ENCODE results near the gene SHISAL2B. TPM values are rescaled to one million over a fixed set of nuclear protein-coding genes. Genes with fewer than 3 reads are reported as not detected.

SHISAL2B gene
- total and polyA plus RNA-seq, 4 donors: not detected

GRCh38 chr5:64691291-64691690 is 988 bp downstream of the SHISAL2B start:
- Histone ChIP-seq H3K27me3 (ENCODE audit: control insufficient read depth in 4 of 4, insufficient read depth in 4 of 4, low read length in 3 of 4) (peaks cover 0 to 21% (median 4%) of the 10 kb centered on the region in 4 donors), H3K27ac (ENCODE audit: low read depth in 1 of 2, low read length in 2 of 2) (no peak overlapping the region), H3K9me3 (ENCODE audit: control insufficient read depth in 4 of 4, low read length in 3 of 4) (no peaks in the 10 kb centered on the region), H3K4me3 (ENCODE audit: low read depth in 1 of 3, low read length in 3 of 3) (no peak overlapping the region), H3K9ac (ENCODE audit: low read depth in 1 of 2, low read length in 2 of 2) (no peak overlapping the region), H3K4me1 (ENCODE audit: control insufficient read depth in 4 of 4, insufficient read depth in 4 of 4, low read length in 3 of 4) (peaks cover 7 to 10% (median 9%) of the 10 kb centered on the region in 4 donors), H3K36me3 (ENCODE audit: control insufficient read depth in 4 of 4, insufficient read depth in 3 of 4, low read depth in 1 of 4, low read length in 3 of 4) (no peaks in the 10 kb centered on the region)
- 21% methylated on average over 3 of the region's 3 CpGs for WGBS
- no peak for DNase-seq (ENCODE audit: low spot score)
- TF ChIP-seq HNF4A (conservative IDR thresholded peaks at IDR 0.05) (no peak), FOXA2 (IDR thresholded peaks at IDR 0.05) (no peak), RXRA (IDR thresholded peaks at IDR 0.05) (no peak), TAF1 (conservative IDR thresholded peaks at IDR 0.05) (no peak), CTCF (IDR thresholded peaks at IDR 0.05; ENCODE audit: low read depth, low read length, missing input control) (no peak), RAD21 (IDR thresholded peaks at IDR 0.05) (no peak), FOXA1 (IDR thresholded peaks at IDR 0.05) (no peak), ZBTB33 (IDR thresholded peaks at IDR 0.05) (no peak), JUND (IDR thresholded peaks at IDR 0.05) (no peak), GABPA (IDR thresholded peaks at IDR 0.05 in 1 of 2, conservative IDR thresholded peaks at IDR 0.05 in 1 of 2) (no peak), EGR1 (IDR thresholded peaks at IDR 0.05; ENCODE audit: low read depth in 2 of 2) (no peak)
- TF ChIP-seq, protein P1, sequence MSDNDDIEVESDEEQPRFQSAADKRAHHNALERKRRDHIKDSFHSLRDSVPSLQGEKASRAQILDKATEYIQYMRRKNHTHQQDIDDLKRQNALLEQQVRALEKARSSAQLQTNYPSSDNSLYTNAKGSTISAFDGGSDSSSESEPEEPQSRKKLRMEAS (IDR thresholded peaks at IDR 0.05): no peak
- TF ChIP-seq, protein P2, sequence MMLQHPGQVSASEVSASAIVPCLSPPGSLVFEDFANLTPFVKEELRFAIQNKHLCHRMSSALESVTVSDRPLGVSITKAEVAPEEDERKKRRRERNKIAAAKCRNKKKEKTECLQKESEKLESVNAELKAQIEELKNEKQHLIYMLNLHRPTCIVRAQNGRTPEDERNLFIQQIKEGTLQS (IDR thresholded peaks at IDR 0.05): no peak

DNA sequence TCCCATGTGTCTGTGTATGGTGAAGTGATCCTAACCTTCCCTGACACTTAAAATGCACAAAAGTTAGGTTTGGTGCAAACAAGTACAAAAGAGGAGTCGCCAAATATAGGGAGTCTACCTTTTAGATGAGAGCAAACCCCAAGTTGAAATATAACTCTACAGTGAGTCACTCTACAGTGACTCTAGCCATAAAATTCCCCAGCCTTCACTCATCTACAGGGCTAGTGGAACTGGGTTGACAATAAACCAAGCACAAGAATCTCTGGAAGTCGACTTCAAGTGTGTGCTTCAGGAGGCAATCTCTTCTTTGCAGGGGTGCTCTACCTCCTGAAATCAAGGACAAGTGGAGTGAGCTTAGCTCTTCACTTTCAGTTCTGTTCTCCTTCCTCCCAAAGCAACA is 3.3 kb downstream of the SHISAL2B start:
- 60% methylated on average over 2 of the region's 2 CpGs for WGBS
- H3K36me3 ChIP-seq (ENCODE audit: control insufficient read depth in 4 of 4, insufficient read depth in 3 of 4, low read depth in 1 of 4, low read length in 3 of 4): no peaks in the 10 kb centered on the region
- H3K9me3 ChIP-seq (ENCODE audit: control insufficient read depth in 4 of 4, low read length in 3 of 4): no peaks in the 10 kb centered on the region
- no peak overlapping the region for H3K4me3 ChIP-seq (ENCODE audit: low read depth in 1 of 3, low read length in 3 of 3)
- TF ChIP-seq NR2F2 (IDR thresholded peaks at IDR 0.05) (no peak), HNF4G (IDR thresholded peaks at IDR 0.05) (no peak), EGR1 (IDR thresholded peaks at IDR 0.05; ENCODE audit: low read depth in 2 of 2) (no peak), YY1 (IDR thresholded peaks at IDR 0.05) (no peak), SP1 (IDR thresholded peaks at IDR 0.05) (no peak), RAD21 (IDR thresholded peaks at IDR 0.05) (no peak), GABPA (IDR thresholded peaks at IDR 0.05 in 1 of 2, conservative IDR thresholded peaks at IDR 0.05 in 1 of 2) (no peak), TAF1 (conservative IDR thresholded peaks at IDR 0.05) (no peak), FOXA1 (IDR thresholded peaks at IDR 0.05) (no peak), RXRA (IDR thresholded peaks at IDR 0.05) (no peak), ZBTB33 (IDR thresholded peaks at IDR 0.05) (no peak), HNF4A (conservative IDR thresholded peaks at IDR 0.05) (no peak), FOXA2 (IDR thresholded peaks at IDR 0.05) (no peak), CTCF (IDR thresholded peaks at IDR 0.05; ENCODE audit: low read depth, low read length, missing input control) (no peak), JUND (IDR thresholded peaks at IDR 0.05) (no peak)
- TF ChIP-seq, protein P1 (IDR thresholded peaks at IDR 0.05): no peak
- TF ChIP-seq, protein P3, sequence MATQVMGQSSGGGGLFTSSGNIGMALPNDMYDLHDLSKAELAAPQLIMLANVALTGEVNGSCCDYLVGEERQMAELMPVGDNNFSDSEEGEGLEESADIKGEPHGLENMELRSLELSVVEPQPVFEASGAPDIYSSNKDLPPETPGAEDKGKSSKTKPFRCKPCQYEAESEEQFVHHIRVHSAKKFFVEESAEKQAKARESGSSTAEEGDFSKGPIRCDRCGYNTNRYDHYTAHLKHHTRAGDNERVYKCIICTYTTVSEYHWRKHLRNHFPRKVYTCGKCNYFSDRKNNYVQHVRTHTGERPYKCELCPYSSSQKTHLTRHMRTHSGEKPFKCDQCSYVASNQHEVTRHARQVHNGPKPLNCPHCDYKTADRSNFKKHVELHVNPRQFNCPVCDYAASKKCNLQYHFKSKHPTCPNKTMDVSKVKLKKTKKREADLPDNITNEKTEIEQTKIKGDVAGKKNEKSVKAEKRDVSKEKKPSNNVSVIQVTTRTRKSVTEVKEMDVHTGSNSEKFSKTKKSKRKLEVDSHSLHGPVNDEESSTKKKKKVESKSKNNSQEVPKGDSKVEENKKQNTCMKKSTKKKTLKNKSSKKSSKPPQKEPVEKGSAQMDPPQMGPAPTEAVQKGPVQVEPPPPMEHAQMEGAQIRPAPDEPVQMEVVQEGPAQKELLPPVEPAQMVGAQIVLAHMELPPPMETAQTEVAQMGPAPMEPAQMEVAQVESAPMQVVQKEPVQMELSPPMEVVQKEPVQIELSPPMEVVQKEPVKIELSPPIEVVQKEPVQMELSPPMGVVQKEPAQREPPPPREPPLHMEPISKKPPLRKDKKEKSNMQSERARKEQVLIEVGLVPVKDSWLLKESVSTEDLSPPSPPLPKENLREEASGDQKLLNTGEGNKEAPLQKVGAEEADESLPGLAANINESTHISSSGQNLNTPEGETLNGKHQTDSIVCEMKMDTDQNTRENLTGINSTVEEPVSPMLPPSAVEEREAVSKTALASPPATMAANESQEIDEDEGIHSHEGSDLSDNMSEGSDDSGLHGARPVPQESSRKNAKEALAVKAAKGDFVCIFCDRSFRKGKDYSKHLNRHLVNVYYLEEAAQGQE (IDR thresholded peaks at IDR 0.05): no peak
- TF ChIP-seq, protein P2 (IDR thresholded peaks at IDR 0.05): no peak
- peaks cover 7 to 10% (median 9%) of the 10 kb centered on the region in 4 donors for H3K4me1 ChIP-seq (ENCODE audit: control insufficient read depth in 4 of 4, insufficient read depth in 4 of 4, low read length in 3 of 4)
- no peak for DNase-seq (ENCODE audit: low spot score)
- H3K27me3 ChIP-seq (ENCODE audit: control insufficient read depth in 4 of 4, insufficient read depth in 4 of 4, low read length in 3 of 4): peaks cover 0 to 14% (median 4%) of the 10 kb centered on the region in 4 donors
- no peak overlapping the region for H3K27ac ChIP-seq (ENCODE audit: low read depth in 1 of 2, low read length in 2 of 2)
- no peak overlapping the region for H3K9ac ChIP-seq (ENCODE audit: low read depth in 1 of 2, low read length in 2 of 2)
